Brain microvascular endothelial cell (primary cell): ENCODE results near the gene ZNF423.

ENCODE experiments used
- DNase-seq: peaks from one replicate; pipeline ENCODE4 v3.0.0-alpha.2; 2020
- H3K27ac ChIP-seq: fragments of 250-450 bp; sonication (Bioruptor Pico); 2 replicates; pipeline ENCODE4 v1.5.1; 2020; ENCODE audit warnings: mild to moderate bottlenecking, moderate library complexity
- H3K27me3 ChIP-seq: fragments of 250-450 bp; sonication (Bioruptor Pico); replicated peaks from 2 replicates; pipeline ENCODE4 v1.5.1; 2020; ENCODE audit warnings: mild to moderate bottlenecking
- H3K36me3 ChIP-seq: fragments of 250-450 bp; sonication (Bioruptor Pico); replicated peaks from 2 replicates; pipeline ENCODE4 v1.5.1; 2020; ENCODE audit warnings: mild to moderate bottlenecking
- H3K4me3 ChIP-seq: 2 replicates; pipeline ENCODE4 v1.5.1; 2011; ENCODE audit warnings: low read depth, mild to moderate bottlenecking, control low read depth, low read length, moderate library complexity
- CTCF ChIP-seq: IDR thresholded peaks from 2 replicates; pipeline ENCODE4 v1.5.1; 2011; ENCODE audit warnings: low read depth, mild to moderate bottlenecking, moderate library complexity, low read length, control low read depth, inconsistent platforms; ENCODE audit errors: missing control alignments
- in situ Hi-C: cut with HindIII; loops from 2 replicates; pipeline ENCODE4 v1.10.0; 2017; ENCODE audit warnings: low sequenced_read_pairs, low pct_ligation_motif_present

The ZNF423 gene

DNA sequence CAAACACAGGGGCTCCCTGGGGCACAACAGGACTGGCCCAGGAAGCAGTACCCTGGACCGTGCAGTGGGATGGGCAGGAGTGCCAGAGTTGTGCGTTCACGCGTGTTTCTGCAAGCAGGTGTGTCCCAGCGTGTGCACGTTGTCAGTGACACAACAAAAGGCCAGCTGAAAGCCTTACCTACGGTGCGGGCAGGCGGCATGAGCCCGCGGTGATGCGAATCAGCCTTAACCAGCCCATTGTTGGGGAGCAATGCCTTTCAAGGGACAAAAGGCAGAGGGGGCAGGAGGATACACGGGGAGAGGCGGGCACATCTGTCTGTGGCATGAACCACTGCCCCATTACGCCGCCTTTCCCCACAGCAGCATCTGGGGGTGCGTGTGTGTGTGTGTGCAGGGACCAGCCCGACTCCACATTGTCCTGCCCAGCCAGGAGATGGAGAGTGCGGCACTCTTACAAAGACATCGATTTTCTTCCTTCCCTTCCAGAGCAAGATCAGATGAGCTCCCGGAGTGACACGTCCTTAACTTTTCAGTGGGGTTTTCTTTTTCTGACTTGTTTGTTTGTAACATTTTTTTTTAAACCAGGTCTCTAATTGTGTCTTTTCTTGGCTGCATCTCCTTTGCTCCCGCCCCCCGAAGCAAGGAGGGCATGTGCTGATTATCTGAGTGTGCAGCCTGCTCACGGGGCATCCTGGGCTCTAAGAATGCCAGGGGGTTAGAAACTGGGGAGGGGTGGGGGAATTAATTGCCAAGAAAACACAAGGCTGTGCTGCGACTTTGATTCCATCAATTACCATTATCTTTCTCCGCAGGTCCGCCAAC is 158.1 kb downstream of the ZNF423 start:
- Histone ChIP-seq H3K36me3 (no peaks in the 10 kb centered on the region), H3K27me3 (no peaks in the 10 kb centered on the region), H3K4me3 (no peak overlapping the region), H3K27ac (no peak overlapping the region)
- TF ChIP-seq CTCF = no peak
- DNase-seq = no peak
- in situ Hi-C loops = no loop called here

GRCh38 chr16:49696414-49697101 is 159.4 kb downstream of the ZNF423 start:
- no peak for DNase-seq
- Histone ChIP-seq H3K4me3 (no peak overlapping the region), H3K36me3 (no peaks in the 10 kb centered on the region), H3K27ac (no peak overlapping the region), H3K27me3 (no peaks in the 10 kb centered on the region)
- in situ Hi-C loops = no loop called here
- no peak for TF ChIP-seq CTCF

DNA sequence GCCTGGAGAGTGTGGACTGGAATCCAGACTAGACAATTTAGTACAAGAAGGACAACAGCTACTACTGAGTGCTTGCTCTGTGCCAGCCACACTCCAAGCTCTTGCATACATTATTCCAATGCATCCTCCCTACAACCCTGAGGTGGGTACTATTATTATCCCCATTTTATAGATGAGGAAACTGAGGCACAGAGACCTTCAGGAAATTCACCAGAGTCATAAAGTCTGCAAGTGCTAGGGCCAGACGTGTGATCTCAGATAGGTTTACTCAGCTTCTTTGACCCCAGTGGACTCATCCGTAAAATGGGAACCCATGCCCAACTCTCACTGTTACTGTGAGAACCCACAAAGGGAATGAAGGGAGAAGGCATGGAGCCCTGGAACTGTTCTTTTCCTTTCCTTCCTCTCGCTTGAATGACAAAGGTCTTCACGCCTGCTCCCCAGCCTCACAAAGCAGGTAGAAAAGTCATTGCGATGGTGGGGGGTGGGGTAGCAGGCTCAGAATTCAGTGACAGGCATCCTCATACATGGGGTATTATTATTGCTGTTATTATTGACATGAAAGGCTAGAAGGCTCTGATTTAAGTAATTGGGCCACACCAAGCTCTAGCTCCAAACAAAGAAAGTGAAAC is 160.0 kb downstream of the ZNF423 start:
- Histone ChIP-seq H3K27ac (no peak overlapping the region), H3K4me3 (no peak overlapping the region), H3K36me3 (no peaks in the 10 kb centered on the region), H3K27me3 (no peaks in the 10 kb centered on the region)
- in situ Hi-C loops = no loop called here
- TF ChIP-seq CTCF = no peak
- no peak for DNase-seq

GRCh38 chr16:49693445-49693844 is 162.5 kb downstream of the ZNF423 start:
- in situ Hi-C loops = no loop called here
- DNase-seq = no peak
- no peaks in the 10 kb centered on the region for H3K27me3 ChIP-seq

DNA sequence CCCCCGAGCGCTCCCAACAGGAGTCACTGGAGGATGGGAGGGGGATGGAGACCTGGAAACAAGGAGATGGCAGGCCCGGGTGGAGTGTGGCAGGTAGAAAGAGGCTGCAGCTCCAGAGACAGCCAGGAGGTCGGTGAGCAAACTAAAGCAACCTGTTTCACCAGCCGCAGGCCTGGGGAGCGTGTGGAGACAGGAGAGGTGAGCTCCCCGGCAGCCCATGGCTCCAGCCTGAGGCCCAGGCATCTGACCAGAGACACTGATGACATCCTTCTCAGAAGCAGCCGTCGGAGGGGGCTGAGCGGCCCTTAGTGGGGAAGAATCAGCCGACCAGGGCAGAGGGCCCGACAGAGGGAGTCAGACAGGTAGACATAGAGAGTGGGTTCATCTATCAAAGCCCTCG is 165.1 kb downstream of the ZNF423 start:
- in situ Hi-C loops = no loop called here

More at GRCh38 chr16:49693445-49693844, 162.5 kb downstream of the ZNF423 start:
- Histone ChIP-seq H3K36me3 (no peaks in the 10 kb centered on the region), H3K27ac (no peak overlapping the region), H3K4me3 (no peak overlapping the region)
- TF ChIP-seq CTCF = no peak

More for the DNA sequence above, 165.1 kb downstream of the ZNF423 start:
- H3K36me3 ChIP-seq = no peaks in the 10 kb centered on the region
- no peak for DNase-seq
- no peaks in the 10 kb centered on the region for H3K27me3 ChIP-seq
- TF ChIP-seq CTCF = no peak
- H3K27ac ChIP-seq = no peak overlapping the region
- H3K4me3 ChIP-seq = no peak overlapping the region
